Stimulated activated CD8-positive, alpha-beta memory T cell treated with anti-CD3 and anti-CD28 coated beads, Interleukin-15, amount 100 ng/mL, for 48 hours (primary cell): Measurements from ENCODE around the gene TANGO2.

Experiments used
- DNase-seq, 2 donors: peaks; one replicate each; pipeline ENCODE4 v3.0.0-alpha.2; 2020; ENCODE audit warnings: low read depth in 2 of 2

Gene TANGO2

GRCh38 chr22:20020533-20021195 is at the start of gene TANGO2:
Gene TANGO2 (plus strand): TSS chr22:20021110. CDS start chr22:20036799, 15,689 bp downstream.
- DNase-seq = peak; percentile 92

- DNase-seq = no peak
Observed at GRCh38 chr22:19971276-19972124, 49.4 kb upstream of the TANGO2 start.

GRCh38 chr22:19972251-19972650 is 48.7 kb upstream of the TANGO2 start:
- no peak for DNase-seq

GRCh38 chr22:19972652-19973550 is 48.0 kb upstream of the TANGO2 start:
- DNase-seq = no peak

GRCh38 chr22:19973551-19974267 is 47.2 kb upstream of the TANGO2 start:
- DNase-seq = no peak

- no peak for DNase-seq
Observed at GRCh38 chr22:19974268-19974861, 46.5 kb upstream of the TANGO2 start.

- DNase-seq = no peak
Observed at GRCh38 chr22:19974935-19975706, 45.8 kb upstream of the TANGO2 start.

GRCh38 chr22:19975707-19976035 is 45.2 kb upstream of the TANGO2 start:
- DNase-seq = no peak

GRCh38 chr22:19976671-19977070 is 44.2 kb upstream of the TANGO2 start:
- no peak for DNase-seq

GRCh38 chr22:19977296-19978243 is 43.3 kb upstream of the TANGO2 start:
- DNase-seq = no peak

- DNase-seq = no peak
Observed at GRCh38 chr22:19978748-19979147, 42.2 kb upstream of the TANGO2 start.

- DNase-seq = no peak
Observed at GRCh38 chr22:19979712-19980493, 41.0 kb upstream of the TANGO2 start.

GRCh38 chr22:19980766-19981165 is 40.1 kb upstream of the TANGO2 start:
- DNase-seq = no peak

- no peak for DNase-seq
Observed at GRCh38 chr22:19981171-19981960, 39.5 kb upstream of the TANGO2 start.

GRCh38 chr22:19981961-19982920 is 38.7 kb upstream of the TANGO2 start:
- no peak for DNase-seq

GRCh38 chr22:19982991-19983578 is 37.8 kb upstream of the TANGO2 start:
- DNase-seq = no peak
